GM12865 (cell line): ENCODE measurements around the gene VSIR.
A peak's percentile ranks its signal among the peaks of the same experiment; 100 is the strongest.

Source experiments
- DNase-seq: peaks from one replicate; pipeline ENCODE4 v3.0.0; 2010; ENCODE audit warnings: low read depth
- H3K4me3 ChIP-seq: 2 replicates; pipeline ENCODE4 v1.5.1; 2011; ENCODE audit warnings: mild to moderate bottlenecking, low read depth, low read length, control low read depth
- CTCF ChIP-seq: IDR thresholded peaks from 2 replicates; pipeline ENCODE4 v1.5.1; 2011; ENCODE audit warnings: low read length, control low read depth, low read depth, inconsistent platforms; ENCODE audit not compliant: insufficient read depth; ENCODE audit errors: missing control alignments

The VSIR gene

GRCh38 chr10:71750124-71750841, 23.0 kb downstream of the VSIR start:
- DNase-seq, result no peak

GRCh38 chr10:71749396-71749795, 23.9 kb downstream of the VSIR start:
- no peak for TF ChIP-seq CTCF
- H3K4me3 ChIP-seq, result no peak overlapping the region
- no peak for DNase-seq

More at GRCh38 chr10:71750124-71750841, 23.0 kb downstream of the VSIR start:
- no peak overlapping the region for H3K4me3 ChIP-seq
- TF ChIP-seq CTCF, result no peak

GRCh38 chr10:71748671-71749191, 24.6 kb downstream of the VSIR start:
- TF ChIP-seq CTCF, result no peak
- no peak overlapping the region for H3K4me3 ChIP-seq
- peak; percentile 83 for DNase-seq

GRCh38 chr10:71747551-71748523, 25.5 kb downstream of the VSIR start:
- TF ChIP-seq CTCF, result no peak
- no peak overlapping the region for H3K4me3 ChIP-seq
- DNase-seq, result peak; percentile 72

GRCh38 chr10:71747039-71747531, 26.2 kb downstream of the VSIR start:
- no peak for TF ChIP-seq CTCF

GRCh38 chr10:71746344-71747037, 26.8 kb downstream of the VSIR start:
- no peak for TF ChIP-seq CTCF
- DNase-seq, result no peak
- H3K4me3 ChIP-seq, result no peak overlapping the region

More at GRCh38 chr10:71747039-71747531, 26.2 kb downstream of the VSIR start:
- H3K4me3 ChIP-seq, result no peak overlapping the region
- DNase-seq, result no peak
